ENCODE data around the gene ZNF331.

GRCh38 chr19:53541971-53542370 lies 4.0 kb downstream of the ZNF331 start:
- TF ChIP-seq CTCF (IDR thresholded peaks at IDR 0.05; ENCODE audit: low read depth, low read length) (no peak), EZH2phosphoT487 (IDR thresholded peaks at IDR 0.05; ENCODE audit: low read depth) (no peak)
